ENCODE results near the gene TTC39B.

TTC39B gene

DNA sequence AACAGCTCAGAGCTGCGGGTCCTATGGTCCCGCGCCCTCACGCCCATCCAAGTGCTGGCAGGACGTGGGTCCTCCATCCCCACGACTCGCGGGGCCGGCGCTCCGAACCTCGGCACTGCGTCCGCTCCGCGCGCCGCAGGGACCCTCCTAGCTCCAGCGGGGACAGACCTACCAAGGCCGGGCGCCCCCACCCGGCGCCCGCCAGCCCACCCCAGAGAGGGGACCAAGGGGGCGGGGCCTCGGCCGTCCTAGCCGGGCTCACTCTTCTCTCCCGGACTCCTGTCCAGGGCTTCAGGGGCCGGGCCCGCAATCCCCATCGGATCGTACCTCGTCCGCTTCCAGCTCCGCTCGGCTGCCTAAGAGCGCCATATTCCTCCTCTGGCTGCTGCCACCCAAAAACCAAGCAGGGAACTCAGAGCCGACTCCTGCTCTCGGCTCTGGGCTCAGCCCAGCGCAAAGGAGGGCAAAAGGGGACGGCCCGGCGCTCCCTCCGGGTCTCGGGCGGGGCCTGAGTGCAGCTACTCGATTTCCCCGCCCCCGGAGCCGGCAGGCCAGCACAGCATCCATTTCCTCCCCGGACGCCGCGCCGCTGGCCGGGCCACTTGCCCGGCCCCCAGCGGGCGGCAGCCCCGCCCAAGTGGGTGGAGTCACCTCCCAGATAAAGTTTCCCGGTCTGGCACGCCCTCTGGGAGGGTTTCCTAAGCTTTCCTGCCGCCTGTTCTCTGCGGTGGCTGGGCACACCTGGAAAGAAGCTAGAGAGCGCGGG, at the start of gene TTC39B:
Gene TTC39B (minus strand): TSS at position 460 of the 766 bp plus-strand sequence. CDS start 91 bp downstream, at position 369.
- ChIA-PET POLR2A (interaction anchor here (0.6 to 1.4 kb wide), 3 partner anchors 85 to 161 kb away, joined by 3 to 7 read pairs (median 4); partner anchors contain the start of gene SNAPC3), CTCF (interaction anchor here (0.8 to 1.2 kb wide), 4 partner anchors 9 to 96 kb away, joined by 3 to 4 read pairs (median 3); no protein-coding TSS in a partner anchor)
- peak; percentile 38 for DNase-seq (ENCODE audit: low read depth, low spot score)
- TF ChIP-seq, protein P1, sequence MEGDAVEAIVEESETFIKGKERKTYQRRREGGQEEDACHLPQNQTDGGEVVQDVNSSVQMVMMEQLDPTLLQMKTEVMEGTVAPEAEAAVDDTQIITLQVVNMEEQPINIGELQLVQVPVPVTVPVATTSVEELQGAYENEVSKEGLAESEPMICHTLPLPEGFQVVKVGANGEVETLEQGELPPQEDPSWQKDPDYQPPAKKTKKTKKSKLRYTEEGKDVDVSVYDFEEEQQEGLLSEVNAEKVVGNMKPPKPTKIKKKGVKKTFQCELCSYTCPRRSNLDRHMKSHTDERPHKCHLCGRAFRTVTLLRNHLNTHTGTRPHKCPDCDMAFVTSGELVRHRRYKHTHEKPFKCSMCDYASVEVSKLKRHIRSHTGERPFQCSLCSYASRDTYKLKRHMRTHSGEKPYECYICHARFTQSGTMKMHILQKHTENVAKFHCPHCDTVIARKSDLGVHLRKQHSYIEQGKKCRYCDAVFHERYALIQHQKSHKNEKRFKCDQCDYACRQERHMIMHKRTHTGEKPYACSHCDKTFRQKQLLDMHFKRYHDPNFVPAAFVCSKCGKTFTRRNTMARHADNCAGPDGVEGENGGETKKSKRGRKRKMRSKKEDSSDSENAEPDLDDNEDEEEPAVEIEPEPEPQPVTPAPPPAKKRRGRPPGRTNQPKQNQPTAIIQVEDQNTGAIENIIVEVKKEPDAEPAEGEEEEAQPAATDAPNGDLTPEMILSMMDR (IDR thresholded peaks at IDR 0.05; ENCODE audit: insufficient read depth, low read length, missing control alignments): no peak
- peak within 1 kb of the TSS; percentile 87 for H3K4me3 ChIP-seq (ENCODE audit: low read depth, low read length)

GRCh38 chr9:15355669-15356068, 48.7 kb upstream of the TTC39B start:
- TF ChIP-seq, protein P1 (IDR thresholded peaks at IDR 0.05; ENCODE audit: insufficient read depth, low read length, missing control alignments): no peak
- POLR2A ChIA-PET: no interaction called here
- CTCF ChIA-PET: no interaction called here
- H3K4me3 ChIP-seq (ENCODE audit: low read depth, low read length): no peak overlapping the region
- DNase-seq (ENCODE audit: low read depth, low spot score): no peak

DNA sequence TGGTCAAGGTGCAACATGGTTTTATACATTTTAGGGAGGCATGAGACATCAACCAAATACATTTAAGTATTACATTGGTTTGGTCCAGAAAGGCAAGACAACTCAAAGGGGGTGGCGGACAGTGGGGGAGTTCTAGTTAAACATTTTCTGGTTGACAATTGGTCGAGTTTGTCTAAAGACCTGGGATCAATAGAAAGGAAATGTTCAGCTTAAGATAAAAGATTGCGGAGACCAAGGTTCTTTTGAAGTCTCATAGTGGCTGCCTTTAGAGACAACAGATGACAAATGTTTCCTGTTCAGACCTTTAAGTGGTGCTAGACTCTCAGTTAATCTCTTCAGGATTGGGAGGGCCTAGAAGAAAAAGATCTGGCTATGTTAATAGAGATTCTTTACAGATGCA, 47.7 kb upstream of the TTC39B start:
- POLR2A ChIA-PET: no interaction called here

GRCh38 chr9:15353892-15354291, 46.9 kb upstream of the TTC39B start:
- ChIA-PET POLR2A (interaction anchor here (0.7 kb wide), 1 partner anchor 375 kb away, joined by 3 read pairs; no protein-coding TSS in a partner anchor), CTCF (no interaction called here)
- TF ChIP-seq, protein P1 (IDR thresholded peaks at IDR 0.05; ENCODE audit: insufficient read depth, low read length, missing control alignments): no peak
- H3K4me3 ChIP-seq (ENCODE audit: low read depth, low read length): no peak overlapping the region
- DNase-seq (ENCODE audit: low read depth, low spot score): no peak

More for the DNA sequence above, 47.7 kb upstream of the TTC39B start:
- DNase-seq (ENCODE audit: low read depth, low spot score): no peak
- CTCF ChIA-PET: no interaction called here
- H3K4me3 ChIP-seq (ENCODE audit: low read depth, low read length): no peak overlapping the region
- TF ChIP-seq, protein P1 (IDR thresholded peaks at IDR 0.05; ENCODE audit: insufficient read depth, low read length, missing control alignments): no peak

DNA sequence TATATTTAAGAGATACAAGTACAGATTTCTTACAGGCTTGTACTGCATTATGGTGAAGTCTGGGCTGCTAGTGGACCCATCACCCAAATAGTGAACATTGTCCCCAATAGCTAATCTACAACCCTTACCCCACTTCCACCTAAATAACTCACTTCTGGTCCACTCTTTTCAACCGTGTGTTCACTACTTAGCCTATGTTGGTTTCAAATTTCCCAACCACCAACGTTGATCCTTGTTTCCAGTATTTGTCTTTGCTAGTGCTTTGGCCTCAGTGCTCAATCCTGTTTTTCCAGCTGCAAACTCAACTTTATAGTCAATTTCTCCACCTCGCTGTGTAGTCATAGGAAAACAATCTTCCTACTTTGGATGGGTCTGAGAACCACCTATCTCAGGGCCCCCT, 45.3 kb upstream of the TTC39B start:
- DNase-seq (ENCODE audit: low read depth, low spot score): no peak
- H3K4me3 ChIP-seq (ENCODE audit: low read depth, low read length): no peak overlapping the region
- TF ChIP-seq, protein P1 (IDR thresholded peaks at IDR 0.05; ENCODE audit: insufficient read depth, low read length, missing control alignments): no peak
- ChIA-PET POLR2A (no interaction called here), CTCF (no interaction called here)

GRCh38 chr9:15349892-15350761, 43.1 kb upstream of the TTC39B start:
- DNase-seq (ENCODE audit: low read depth, low spot score): no peak
- H3K4me3 ChIP-seq (ENCODE audit: low read depth, low read length): no peak overlapping the region
- ChIA-PET POLR2A (no interaction called here), CTCF (no interaction called here)
- TF ChIP-seq, protein P1 (IDR thresholded peaks at IDR 0.05; ENCODE audit: insufficient read depth, low read length, missing control alignments): no peak
